Putamen (tissue), 1 donor: ENCODE data around the gene ZC3H8.
"Not testable (repeated sequence)": the region's sequence is repeated elsewhere in the genome, so short reads cannot be mapped to it uniquely, and the experiment has no call there.

Experiments
- DNase-seq: peaks from one replicate; pipeline ENCODE4 v3.0.0-alpha.2; 2016; ENCODE audit warnings: low spot score

The ZC3H8 gene

GRCh38 chr2:112259509-112260294, 4.9 kb upstream of the ZC3H8 start:
- peak; percentile 77 for DNase-seq

- no peak for DNase-seq
These were observed 2.7 kb upstream of the ZC3H8 start for GRCh38 chr2:112257575-112257974.

- no peak for DNase-seq
These were observed 1.8 kb upstream of the ZC3H8 start for GRCh38 chr2:112256654-112257053.

- no peak for DNase-seq
These were observed 1.0 kb upstream of the ZC3H8 start for GRCh38 chr2:112255875-112256274.

- no peak for DNase-seq
These were observed 1.5 kb downstream of the ZC3H8 start for GRCh38 chr2:112253261-112253815.

- DNase-seq = no peak
These were observed 3.6 kb downstream of the ZC3H8 start for GRCh38 chr2:112251271-112251670.

GRCh38 chr2:112244854-112245253, 10.0 kb downstream of the ZC3H8 start:
- DNase-seq = no peak

- peak; percentile 30 for DNase-seq
These were observed 11.6 kb downstream of the ZC3H8 start for GRCh38 chr2:112243233-112243632.

GRCh38 chr2:112242384-112242783, 12.5 kb downstream of the ZC3H8 start:
- no peak for DNase-seq

- DNase-seq = no peak
These were observed 15.0 kb downstream of the ZC3H8 start for GRCh38 chr2:112239862-112240261.

- no peak for DNase-seq
These were observed 24.5 kb downstream of the ZC3H8 start for GRCh38 chr2:112230371-112230770.

GRCh38 chr2:112229348-112229747, 25.5 kb downstream of the ZC3H8 start:
- DNase-seq = no peak

- no peak for DNase-seq
These were observed 34.0 kb downstream of the ZC3H8 start for GRCh38 chr2:112220831-112221230.

GRCh38 chr2:112220186-112220585, 34.7 kb downstream of the ZC3H8 start:
- DNase-seq = no peak

GRCh38 chr2:112217854-112218253, 37.0 kb downstream of the ZC3H8 start:
- DNase-seq = no peak

- no peak for DNase-seq
These were observed 38.7 kb downstream of the ZC3H8 start for GRCh38 chr2:112216167-112216566.

- DNase-seq = not testable (repeated sequence)
These were observed 46.9 kb downstream of the ZC3H8 start for GRCh38 chr2:112207905-112208304.

- no peak for DNase-seq
These were observed 50.4 kb downstream of the ZC3H8 start for GRCh38 chr2:112204411-112204810.

- DNase-seq = no peak
These were observed 53.0 kb downstream of the ZC3H8 start for GRCh38 chr2:112201696-112202430.

- no peak for DNase-seq
These were observed 55.7 kb downstream of the ZC3H8 start for GRCh38 chr2:112199188-112199587.

- no peak for DNase-seq
These were observed 56.1 kb downstream of the ZC3H8 start for GRCh38 chr2:112198780-112199179.

GRCh38 chr2:112197868-112198267, 57.0 kb downstream of the ZC3H8 start:
- no peak for DNase-seq

- no peak for DNase-seq
These were observed 58.9 kb downstream of the ZC3H8 start for GRCh38 chr2:112195950-112196349.
